Fibroblast of skin of abdomen (primary cell): ENCODE measurements around the gene USP20. TPM values are rescaled to one million over a fixed set of nuclear protein-coding genes. Genes with fewer than 3 reads are reported as not detected.
A peak's percentile ranks its signal among the peaks of the same experiment; 100 is the strongest.
"Not testable (repeated sequence)": the region's sequence is repeated elsewhere in the genome, so short reads cannot be mapped to it uniquely, and the experiment has no call there.

ENCODE experiments used
- DNase-seq: peaks from one replicate; pipeline ENCODE4 v3.0.0-alpha.2; 2013
- polyA plus RNA-seq, 2 experiments: library from polyadenylated mRNA; unstranded; fragments of 120-200 nt; gene quantifications; one replicate each; pipeline ENCODE4 v1.2.1, GENCODE V29; 2013; ENCODE audit not compliant: insufficient read length in 2 of 2

Gene USP20
- polyA plus RNA-seq (2013, experiment 1 of 2; ENCODE audit: insufficient read length) = 12.1 TPM
- polyA plus RNA-seq (2013, experiment 2 of 2; ENCODE audit: insufficient read length) = 14.6 TPM

- DNase-seq = peak; percentile 92
These were observed at the start of gene USP20, which contains the start of gene C9orf78 for GRCh38 chr9:129835128-129835859. TSS of gene USP20 (plus strand) at chr9:129835458. CDS start at chr9:129852556, 17,098 bp downstream. TSS of gene C9orf78 (minus strand) at chr9:129835275. CDS start at chr9:129835221, 54 bp downstream.

- no peak for DNase-seq
These were observed 49.4 kb upstream of the USP20 start for GRCh38 chr9:129785866-129786265.

DNA sequence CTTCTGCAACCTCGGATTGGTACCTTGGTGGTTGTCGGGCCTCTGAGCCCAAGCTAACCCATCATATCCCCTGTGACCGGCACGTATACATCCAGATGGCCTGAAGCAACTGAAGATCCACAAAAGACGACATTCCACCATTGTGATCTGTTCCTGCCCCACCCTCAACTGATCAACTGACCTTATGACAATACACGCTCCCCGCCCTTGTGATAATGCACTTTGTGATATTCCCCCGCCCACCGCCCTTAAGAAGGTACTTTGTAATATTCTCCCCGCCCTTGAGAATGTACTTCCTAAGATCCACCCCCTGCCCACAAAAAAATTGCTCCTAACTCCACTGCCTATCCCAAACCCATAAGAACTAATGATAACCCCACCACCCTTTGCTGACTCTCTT lies 48.8 kb upstream of the USP20 start:
- no peak for DNase-seq

DNA sequence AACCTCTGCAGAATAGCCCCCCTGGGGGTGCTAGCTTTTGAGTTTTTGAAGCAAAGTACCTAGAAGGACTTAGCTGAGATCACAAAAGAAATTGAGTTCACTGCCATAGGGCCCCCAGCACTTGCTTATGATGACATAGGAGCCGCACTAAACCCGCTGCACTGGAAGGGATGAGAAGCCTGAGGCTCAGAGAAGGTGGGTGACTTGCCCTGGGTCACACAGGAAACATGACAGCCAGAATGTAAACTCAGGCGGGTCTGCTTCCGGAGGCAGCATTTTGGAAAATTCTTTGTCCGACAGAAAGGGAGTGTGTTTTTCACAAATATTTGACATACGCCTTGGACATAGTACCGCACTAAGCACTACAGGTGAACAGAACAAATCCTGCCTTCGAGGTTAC lies 40.7 kb upstream of the USP20 start:
- no peak for DNase-seq

DNA sequence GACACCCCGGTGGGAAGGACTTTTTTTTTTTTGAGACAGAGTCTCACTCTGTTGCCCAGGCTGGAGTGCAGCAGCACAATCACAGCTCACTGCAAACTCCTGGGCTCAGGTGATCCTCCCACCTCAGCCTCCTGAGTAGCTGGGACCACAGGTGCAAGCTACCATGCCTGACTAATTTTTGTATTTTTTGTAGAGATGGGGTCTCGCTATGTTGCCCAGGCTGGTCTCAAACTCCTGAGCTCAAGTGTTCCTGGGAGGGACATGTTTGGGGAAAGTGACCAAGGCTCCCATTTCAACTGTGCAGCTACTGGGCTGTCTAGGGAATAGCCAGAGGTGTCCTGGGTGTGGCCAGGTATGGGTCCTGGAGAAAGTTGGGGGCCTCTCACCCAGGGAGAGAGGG lies 39.2 kb upstream of the USP20 start:
- not testable (repeated sequence) for DNase-seq

- no peak for DNase-seq
These were observed 36.3 kb upstream of the USP20 start for GRCh38 chr9:129798973-129799372.

- no peak for DNase-seq
These were observed 33.8 kb upstream of the USP20 start for GRCh38 chr9:129801504-129801903.

DNA sequence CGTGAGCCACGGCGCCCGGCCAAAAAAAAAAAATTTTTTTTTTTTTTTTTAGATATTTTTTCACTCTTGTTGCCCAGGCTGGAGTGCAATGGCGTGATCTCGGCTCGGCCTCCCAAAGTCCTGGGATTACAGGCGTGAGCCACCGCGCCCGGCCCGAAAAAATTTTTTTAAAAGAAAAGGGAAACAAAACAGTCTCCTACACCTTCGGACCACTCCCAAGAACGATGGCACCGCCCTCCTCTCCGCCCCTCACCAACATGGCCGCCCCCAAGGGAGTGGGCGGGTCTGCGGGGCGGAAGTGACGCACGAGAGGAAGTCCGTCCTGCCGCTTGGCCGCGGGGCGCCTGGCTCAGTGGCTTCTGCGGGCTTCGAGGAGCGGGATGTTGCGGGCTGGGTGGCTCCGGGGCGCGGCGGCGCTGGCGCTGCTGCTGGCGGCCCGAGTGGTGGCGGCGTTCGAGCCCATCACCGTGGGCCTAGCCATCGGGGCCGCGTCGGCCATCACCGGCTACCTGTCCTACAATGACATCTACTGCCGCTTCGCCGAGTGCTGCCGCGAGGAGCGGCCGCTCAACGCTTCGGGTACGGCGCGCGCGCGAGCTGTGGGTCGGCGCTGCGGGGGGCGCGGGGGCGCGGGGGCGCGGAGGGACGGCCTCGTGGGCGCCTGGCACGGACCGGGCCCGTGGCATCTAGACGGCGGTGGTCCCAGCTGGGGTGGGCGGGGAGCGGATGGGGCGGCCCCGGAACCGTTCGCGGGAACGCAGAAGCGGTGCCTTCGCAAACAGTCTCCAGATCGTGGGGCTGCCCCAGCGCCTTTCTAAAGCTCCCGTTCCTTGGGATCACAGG lies 32.2 kb upstream of the USP20 start, which contains the start of gene TOR1B:
Gene TOR1B, plus strand, starts transcription at position 352 of the 843 bp plus-strand sequence. Its CDS starts 29 bp downstream, at position 381.
- DNase-seq = peak; percentile 94

DNA sequence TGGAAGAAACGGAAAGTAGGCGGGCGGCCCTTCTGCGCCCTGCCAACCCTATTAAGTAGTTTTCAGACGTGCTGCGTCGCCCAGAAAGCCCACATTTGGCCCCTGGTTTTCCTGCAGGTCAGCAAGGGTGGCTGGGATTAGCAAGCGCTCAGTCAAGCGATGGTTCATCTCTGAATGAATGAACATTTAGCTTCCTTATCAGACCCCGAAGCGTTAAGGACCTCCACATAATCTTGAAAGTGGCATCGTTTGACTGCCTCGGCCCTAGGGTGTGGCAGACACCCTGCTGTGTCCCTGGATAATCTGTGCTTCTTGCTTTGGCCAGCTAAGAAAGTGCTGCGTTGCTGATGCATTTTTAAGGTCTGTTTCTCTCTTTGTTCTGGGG lies 31.6 kb upstream of the USP20 start:
- no peak for DNase-seq

DNA sequence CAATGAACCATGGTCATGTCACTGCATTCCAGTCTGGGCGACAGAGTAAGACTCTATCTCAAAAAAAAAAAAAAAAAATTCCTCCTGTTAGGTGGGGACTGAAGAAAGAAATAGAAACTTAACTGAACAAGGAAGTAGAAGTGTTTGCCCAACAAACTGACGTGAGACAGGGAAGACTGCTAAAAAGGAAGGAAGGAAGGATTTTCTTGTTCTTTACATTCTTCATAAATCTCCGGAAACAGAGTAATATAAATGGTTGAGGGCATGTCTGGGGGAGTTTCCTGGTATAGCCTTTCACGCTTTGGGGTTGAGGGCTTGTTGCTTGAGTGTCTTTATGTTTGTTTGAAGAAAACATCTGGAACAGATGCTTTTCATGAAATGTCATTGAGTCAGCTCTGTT lies 29.2 kb upstream of the USP20 start:
- DNase-seq = no peak

DNA sequence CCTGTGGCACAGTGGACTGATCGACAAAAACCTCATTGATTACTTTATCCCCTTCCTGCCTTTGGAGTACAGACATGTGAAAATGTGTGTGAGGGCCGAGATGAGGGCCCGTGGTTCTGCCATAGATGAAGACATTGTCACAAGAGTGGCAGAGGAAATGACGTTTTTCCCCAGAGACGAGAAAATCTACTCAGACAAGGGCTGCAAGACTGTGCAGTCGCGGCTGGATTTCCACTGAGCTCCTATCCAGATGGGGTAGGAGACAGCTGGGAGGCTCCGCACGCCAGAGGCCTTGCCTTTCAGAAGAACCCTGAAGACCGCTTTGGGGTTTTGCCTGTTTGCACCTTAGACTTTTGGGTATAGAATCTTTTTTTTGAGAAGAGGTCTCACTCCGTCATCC lies 25.9 kb upstream of the USP20 start:
- no peak for DNase-seq

GRCh38 chr9:129810116-129810515 lies 25.1 kb upstream of the USP20 start:
- no peak for DNase-seq

- DNase-seq = no peak
These were observed 24.5 kb upstream of the USP20 start for GRCh38 chr9:129810788-129811187.

DNA sequence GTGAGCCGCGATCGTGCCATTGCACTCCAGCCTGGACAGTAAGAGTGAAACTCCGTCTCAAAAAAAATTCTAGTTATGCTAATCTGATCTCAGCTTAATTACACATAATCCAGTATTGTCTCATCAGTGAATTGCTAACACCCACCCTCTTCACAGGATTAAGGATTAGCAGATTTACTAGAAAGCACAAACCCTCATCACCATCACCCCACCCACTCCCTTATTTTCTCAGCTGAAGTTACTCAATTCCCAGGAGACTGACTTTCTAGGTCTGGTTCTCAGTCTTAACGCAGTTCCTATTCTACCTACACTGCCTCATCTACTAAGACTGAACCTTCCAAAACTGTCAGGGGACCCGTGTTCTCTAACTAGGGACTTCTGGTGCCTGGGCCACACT lies 23.3 kb upstream of the USP20 start:
- DNase-seq = no peak

GRCh38 chr9:129812385-129812784 lies 22.9 kb upstream of the USP20 start:
- no peak for DNase-seq

GRCh38 chr9:129813661-129814060 lies 21.6 kb upstream of the USP20 start:
- DNase-seq = no peak

GRCh38 chr9:129814432-129815223 lies 20.6 kb upstream of the USP20 start:
- DNase-seq = no peak

DNA sequence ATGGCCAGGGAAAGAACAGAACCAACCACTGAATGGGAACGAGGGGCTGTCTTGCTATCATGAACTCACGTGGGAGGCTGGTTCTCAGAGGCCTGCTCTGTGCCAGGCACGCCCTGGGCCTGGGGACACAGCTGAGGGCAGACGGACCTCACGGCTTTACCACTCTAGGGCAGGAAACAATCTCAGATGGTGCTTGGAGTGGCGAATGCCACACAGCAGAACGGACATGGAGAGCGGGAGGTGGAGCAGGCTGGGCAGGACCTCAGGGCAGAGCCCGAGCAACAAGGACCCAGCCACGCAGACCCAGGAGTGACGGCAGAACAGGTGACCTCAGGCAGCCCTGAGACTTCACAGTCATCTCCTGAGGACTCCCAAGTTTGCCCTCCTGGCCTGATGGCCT lies 20.0 kb upstream of the USP20 start:
- DNase-seq = no peak

- no peak for DNase-seq
These were observed 18.5 kb upstream of the USP20 start for GRCh38 chr9:129816501-129817435.

DNA sequence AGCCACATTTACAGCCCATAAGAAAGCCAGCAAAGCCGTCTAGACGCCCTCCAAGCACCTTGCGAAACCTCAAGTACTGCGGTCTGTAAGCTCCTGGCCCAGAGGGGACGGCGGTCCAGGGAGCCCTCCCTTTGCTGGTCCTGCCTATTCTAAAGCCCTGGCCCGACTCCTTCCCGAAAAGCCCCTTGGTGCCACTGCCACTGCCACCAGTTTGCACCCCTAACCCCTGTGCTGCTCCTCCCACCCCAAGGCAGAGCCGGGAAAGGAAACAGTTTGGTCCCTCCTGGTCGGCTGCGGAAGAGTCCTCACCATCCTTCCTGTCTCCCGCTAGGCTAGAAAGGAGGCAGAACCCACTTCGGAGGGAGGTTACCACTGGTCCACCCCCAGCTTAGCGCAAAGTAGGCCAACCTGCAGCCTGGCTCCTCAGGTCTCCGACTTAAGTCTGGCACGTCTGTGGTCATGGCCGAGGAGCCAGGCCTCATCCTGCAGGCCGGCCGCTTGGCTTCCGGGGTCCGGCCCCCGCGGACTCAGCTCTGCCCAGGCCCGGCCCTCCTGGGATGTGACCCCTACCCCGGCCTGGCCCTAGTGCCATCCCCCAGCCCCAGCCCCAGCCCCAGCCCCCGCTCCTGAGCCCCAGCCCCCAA lies 12.2 kb upstream of the USP20 start:
- DNase-seq = no peak

DNA sequence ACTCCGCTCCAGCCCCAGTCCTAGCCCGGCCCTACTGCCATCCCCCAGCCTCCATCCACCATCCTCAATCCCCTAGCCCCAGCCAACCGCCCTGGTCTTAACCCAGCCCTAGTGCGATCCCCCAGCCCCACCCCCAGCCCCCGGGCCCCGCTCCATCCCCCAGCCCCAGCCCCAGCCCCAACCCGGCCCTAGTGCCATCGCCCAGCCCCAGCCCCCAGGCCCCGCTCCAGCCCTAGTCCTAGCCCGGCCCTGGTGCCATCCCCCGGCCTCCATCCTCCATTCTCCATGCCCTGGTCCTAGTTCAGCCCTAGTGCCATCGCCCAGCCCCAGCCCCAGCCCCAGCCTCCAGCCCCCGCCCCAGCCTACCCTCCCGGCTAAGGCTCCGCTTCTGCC lies 11.7 kb upstream of the USP20 start:
- no peak for DNase-seq
